Ovary (tissue), 3 donors: ENCODE data around the gene PTPRG.

Source experiments
- EP300 ChIP-seq: sonication (generic); formaldehyde crosslinking; IDR thresholded peaks from one replicate; pipeline ENCODE4 v1.6.1; 2017; ENCODE audit warnings: antibody characterized with exemption
- POLR2A ChIP-seq: fragments of 450-650 bp; IDR thresholded peaks from one replicate; pipeline ENCODE4 v1.6.1; 2017; ENCODE audit warnings: antibody characterized with exemption, mild to moderate bottlenecking, moderate library complexity
- TF ChIP-seq, protein P1 (sequence below), 3 donors: fragments of 450-650 bp in 2 of 3; fragments of 200-600 bp in 1 of 3; IDR thresholded peaks; one replicate each; pipeline versions ENCODE4 v1.5.1 to v1.8.0; 2016 to 2022; ENCODE audit warnings: antibody characterized with exemption in 3 of 3, mild to moderate bottlenecking in 1 of 3
- donor health status: DM: no; HTN: no; CAD: no.

- TF ChIP-seq, protein P1, sequence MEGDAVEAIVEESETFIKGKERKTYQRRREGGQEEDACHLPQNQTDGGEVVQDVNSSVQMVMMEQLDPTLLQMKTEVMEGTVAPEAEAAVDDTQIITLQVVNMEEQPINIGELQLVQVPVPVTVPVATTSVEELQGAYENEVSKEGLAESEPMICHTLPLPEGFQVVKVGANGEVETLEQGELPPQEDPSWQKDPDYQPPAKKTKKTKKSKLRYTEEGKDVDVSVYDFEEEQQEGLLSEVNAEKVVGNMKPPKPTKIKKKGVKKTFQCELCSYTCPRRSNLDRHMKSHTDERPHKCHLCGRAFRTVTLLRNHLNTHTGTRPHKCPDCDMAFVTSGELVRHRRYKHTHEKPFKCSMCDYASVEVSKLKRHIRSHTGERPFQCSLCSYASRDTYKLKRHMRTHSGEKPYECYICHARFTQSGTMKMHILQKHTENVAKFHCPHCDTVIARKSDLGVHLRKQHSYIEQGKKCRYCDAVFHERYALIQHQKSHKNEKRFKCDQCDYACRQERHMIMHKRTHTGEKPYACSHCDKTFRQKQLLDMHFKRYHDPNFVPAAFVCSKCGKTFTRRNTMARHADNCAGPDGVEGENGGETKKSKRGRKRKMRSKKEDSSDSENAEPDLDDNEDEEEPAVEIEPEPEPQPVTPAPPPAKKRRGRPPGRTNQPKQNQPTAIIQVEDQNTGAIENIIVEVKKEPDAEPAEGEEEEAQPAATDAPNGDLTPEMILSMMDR (IDR thresholded peaks at IDR 0.05) = no peak
- TF ChIP-seq POLR2A (no peak), EP300 (no peak)
Measured at GRCh38 chr3:61960976-61961375, 399.6 kb downstream of the PTPRG start.
